Tibial artery (tissue), 4 donors: ENCODE measurements around the gene SLC27A4.

Experiments
- DNase-seq, 2 donors: peaks; one replicate each; pipeline ENCODE4 v3.0.0-alpha.2; 2019
- H3K27ac ChIP-seq, 2 donors: fragments of 200-600 bp; sonication (generic) in 1 of 2; 1 replicate in 1 of 2; 2 replicates in 1 of 2; pipeline ENCODE4 v1.5.1; 2018 to 2019; ENCODE audit warnings: mild to moderate bottlenecking in 1 of 2
- H3K27me3 ChIP-seq, 2 donors: fragments of 200-600 bp; sonication (generic) in 1 of 2; one replicate each; pipeline versions ENCODE4 v1.5.1 to v1.6.0; 2016 to 2019
- H3K36me3 ChIP-seq, 3 donors: fragments of 200-600 bp; sonication (generic) in 2 of 3; one replicate each; pipeline ENCODE4 v1.5.1; 2016 to 2019; ENCODE audit warnings: mild to moderate bottlenecking in 2 of 3
- H3K4me1 ChIP-seq, 4 donors: fragments of 200-600 bp; sonication (generic) in 2 of 4; 1 replicate in 3 of 4; 2 replicates in 1 of 4; pipeline ENCODE4 v1.5.1; 2016 to 2019
- H3K4me3 ChIP-seq, 2 donors: fragments of 200-600 bp; sonication (generic) in 1 of 2; 1 replicate in 1 of 2; 2 replicates in 1 of 2; pipeline ENCODE4 v1.5.1; 2018 to 2019; ENCODE audit warnings: mild to moderate bottlenecking in 2 of 2
- H3K9me3 ChIP-seq, 3 donors: fragments of 200-600 bp; sonication (generic) in 1 of 3; one replicate each; pipeline ENCODE4 v1.5.1; 2016 to 2019
- CTCF ChIP-seq, 2 experiments: fragments of 200-600 bp in 1 of 2; fragments of 450-650 bp in 1 of 2; IDR thresholded peaks; one replicate each; pipeline ENCODE4 v1.5.1; 2017 to 2019; ENCODE audit warnings: antibody characterized with exemption in 2 of 2, mild to moderate bottlenecking in 1 of 2, moderate library complexity in 1 of 2
- intact Hi-C: fragments of 100-400 bp; cut with DNase I; formaldehyde crosslinking; loops from one replicate; pipeline ENCODE4 v1.15.0; 2023; ENCODE audit warnings: low total_unique reads

Gene SLC27A4

GRCh38 chr9:128399861-128400260, 59.5 kb downstream of the SLC27A4 start:
- intact Hi-C loops, result no loop called here
- no peak for DNase-seq
- H3K36me3 ChIP-seq, result no peaks in the 10 kb centered on the region
- H3K4me1 ChIP-seq, result peaks cover 0 to 12% (median 7%) of the 10 kb centered on the region in 4 donors
- no peak overlapping the region for H3K4me3 ChIP-seq
- no peak overlapping the region for H3K27ac ChIP-seq
- H3K9me3 ChIP-seq, result no peaks in the 10 kb centered on the region
- peaks cover 0 to 14% of the 10 kb centered on the region in 2 donors for H3K27me3 ChIP-seq
- TF ChIP-seq CTCF (IDR thresholded peaks at IDR 0.05), result no peak

- H3K36me3 ChIP-seq, result no peaks in the 10 kb centered on the region
- H3K27me3 ChIP-seq, result peaks cover 0 to 36% of the 10 kb centered on the region in 2 donors
- H3K27ac ChIP-seq, result no peak overlapping the region
- H3K9me3 ChIP-seq, result no peaks in the 10 kb centered on the region
- intact Hi-C loops, result no loop called here
- no peak for DNase-seq
- H3K4me3 ChIP-seq, result no peak overlapping the region
- TF ChIP-seq CTCF (IDR thresholded peaks at IDR 0.05), result no peak
- H3K4me1 ChIP-seq, result no peaks in the 10 kb centered on the region
Observed at GRCh38 chr9:128404560-128404959, 64.2 kb downstream of the SLC27A4 start.

GRCh38 chr9:128405077-128405779, 64.9 kb downstream of the SLC27A4 start:
- H3K9me3 ChIP-seq, result no peaks in the 10 kb centered on the region
- intact Hi-C loops, result no loop called here
- H3K36me3 ChIP-seq, result no peaks in the 10 kb centered on the region
- no peak overlapping the region for H3K4me3 ChIP-seq
- no peak overlapping the region for H3K27ac ChIP-seq
- H3K27me3 ChIP-seq, result peaks cover 0 to 38% of the 10 kb centered on the region in 2 donors
- no peaks in the 10 kb centered on the region for H3K4me1 ChIP-seq
- TF ChIP-seq CTCF (IDR thresholded peaks at IDR 0.05), result no peak
- no peak for DNase-seq

- no peaks in the 10 kb centered on the region for H3K4me1 ChIP-seq
- no peak overlapping the region for H3K27ac ChIP-seq
- TF ChIP-seq CTCF (IDR thresholded peaks at IDR 0.05), result no peak
- no peak for DNase-seq
- intact Hi-C loops, result no loop called here
- no peaks in the 10 kb centered on the region for H3K9me3 ChIP-seq
- H3K4me3 ChIP-seq, result no peak overlapping the region
- peaks cover 0 to 38% of the 10 kb centered on the region in 2 donors for H3K27me3 ChIP-seq
- no peaks in the 10 kb centered on the region for H3K36me3 ChIP-seq
Observed at GRCh38 chr9:128405780-128406171, 65.4 kb downstream of the SLC27A4 start.

GRCh38 chr9:128406848-128407391, 66.6 kb downstream of the SLC27A4 start:
- intact Hi-C loops, result no loop called here
- Histone ChIP-seq H3K27me3 (peaks cover 0 to 39% of the 10 kb centered on the region in 2 donors), H3K4me3 (no peak overlapping the region), H3K9me3 (no peaks in the 10 kb centered on the region), H3K4me1 (no peaks in the 10 kb centered on the region), H3K36me3 (no peaks in the 10 kb centered on the region), H3K27ac (no peak overlapping the region)
- no peak for DNase-seq
- no peak for TF ChIP-seq CTCF (IDR thresholded peaks at IDR 0.05)
